ENCODE results near the gene C17orf50.

GRCh38 chr17:35715416-35715815 lies 45.3 kb upstream of the C17orf50 start:
- TF ChIP-seq CTCF (IDR thresholded peaks at IDR 0.05) (no peak), POLR2A (IDR thresholded peaks at IDR 0.05) (no peak)
